NCI-H2081 (cell line): ENCODE results near the gene RAB11FIP3.
A peak's percentile ranks its signal among the peaks of the same experiment; 100 is the strongest.
"Not testable (repeated sequence)": the region's sequence is repeated elsewhere in the genome, so short reads cannot be mapped to it uniquely, and the experiment has no call there.

ENCODE experiments used
- DNase-seq, 2 experiments: peaks; one replicate each; lab custom pipeline; 2025; lab: John Stamatoyannopoulos, UW

Gene RAB11FIP3

DNA sequence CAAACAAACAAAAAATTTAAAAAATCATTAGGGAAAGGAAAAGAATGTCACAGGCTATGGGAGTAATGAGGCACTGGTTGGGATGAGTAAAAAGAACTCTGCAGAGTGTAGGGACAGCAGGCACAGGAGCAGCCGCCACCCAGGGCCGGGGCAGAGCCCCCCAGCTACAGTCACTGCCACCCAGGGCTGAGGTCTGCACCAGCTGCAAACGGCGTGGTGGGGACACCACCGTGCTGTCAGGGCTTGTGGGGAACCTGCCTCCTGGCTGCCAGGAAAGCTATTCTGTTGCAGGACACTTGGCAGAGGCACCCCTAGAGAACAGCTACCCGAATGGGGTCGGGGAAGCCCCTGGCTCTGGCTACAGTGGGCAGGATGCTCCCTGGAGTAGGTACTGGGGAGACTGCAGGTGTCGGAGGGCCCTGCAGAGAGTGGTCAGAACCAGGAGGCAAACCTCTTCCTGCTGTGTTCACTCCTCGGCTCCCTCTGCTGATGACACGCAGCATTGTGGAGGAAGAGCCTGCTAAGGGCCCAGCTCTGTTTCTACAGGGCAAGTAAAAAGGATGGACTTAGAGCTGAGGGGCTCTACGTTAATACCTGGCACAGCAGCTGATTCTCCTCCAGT, 69.8 kb downstream of the RAB11FIP3 start:
- DNase-seq = peak in 1 of 2 experiments; percentile 46

DNA sequence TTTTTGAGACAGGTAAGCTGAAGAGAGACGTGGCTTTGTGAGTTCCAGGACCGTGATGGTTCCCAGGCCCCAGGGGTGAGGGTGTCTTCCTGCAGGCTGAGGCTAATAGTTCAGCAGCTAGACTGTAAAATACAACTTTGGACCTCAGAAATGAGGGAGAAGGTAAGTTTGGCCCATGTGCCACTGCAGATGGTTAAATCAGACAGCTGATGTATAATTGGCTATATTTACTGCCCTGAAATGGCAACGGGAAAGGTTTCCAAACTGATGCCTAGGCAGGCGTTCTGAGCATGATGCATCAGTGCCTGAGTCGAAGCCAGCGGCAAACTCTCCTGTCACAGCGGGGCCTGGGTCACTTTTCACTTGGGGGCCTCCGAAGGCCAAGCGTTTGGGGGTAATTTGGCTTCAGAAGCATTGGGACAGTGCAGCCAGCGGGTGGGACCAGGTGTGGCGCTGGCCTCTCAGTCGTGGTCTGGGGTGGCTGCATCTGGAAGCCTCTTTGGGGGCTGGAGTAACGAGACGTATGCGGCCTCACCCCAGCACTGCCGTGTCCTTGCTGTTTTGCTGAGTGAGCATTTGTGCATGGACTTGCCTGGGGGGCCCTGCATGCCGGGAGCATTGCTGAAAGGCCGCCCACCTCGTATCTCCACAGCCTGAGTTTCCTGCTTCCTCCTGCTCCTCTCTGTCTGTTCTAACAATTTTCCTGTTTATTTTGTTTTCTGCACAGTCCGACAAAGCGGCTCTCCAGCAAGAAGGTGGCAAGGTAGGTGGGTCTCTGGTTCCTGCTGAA, 70.8 kb downstream of the RAB11FIP3 start:
- no peak for DNase-seq

DNA sequence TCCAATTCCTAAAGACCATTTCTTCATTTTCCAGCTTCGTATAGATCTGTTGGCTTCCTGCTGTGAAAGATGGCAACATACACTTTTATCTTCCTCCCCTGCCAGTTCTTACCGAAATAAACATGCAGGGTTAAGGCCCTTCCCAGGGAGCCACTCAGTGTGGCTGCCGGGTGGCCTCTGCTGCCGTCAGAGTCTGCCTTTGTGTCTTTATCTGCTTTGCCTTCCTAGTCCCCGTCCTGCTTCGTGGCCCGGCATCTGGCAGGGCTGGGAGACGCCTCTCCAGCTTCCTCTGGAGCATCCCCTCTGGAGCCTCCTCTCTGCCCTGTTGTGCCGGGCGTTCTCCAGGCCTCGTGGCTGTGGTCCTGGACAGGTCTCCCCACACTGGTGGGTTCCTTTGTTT, 71.8 kb downstream of the RAB11FIP3 start:
- DNase-seq = no peak

DNA sequence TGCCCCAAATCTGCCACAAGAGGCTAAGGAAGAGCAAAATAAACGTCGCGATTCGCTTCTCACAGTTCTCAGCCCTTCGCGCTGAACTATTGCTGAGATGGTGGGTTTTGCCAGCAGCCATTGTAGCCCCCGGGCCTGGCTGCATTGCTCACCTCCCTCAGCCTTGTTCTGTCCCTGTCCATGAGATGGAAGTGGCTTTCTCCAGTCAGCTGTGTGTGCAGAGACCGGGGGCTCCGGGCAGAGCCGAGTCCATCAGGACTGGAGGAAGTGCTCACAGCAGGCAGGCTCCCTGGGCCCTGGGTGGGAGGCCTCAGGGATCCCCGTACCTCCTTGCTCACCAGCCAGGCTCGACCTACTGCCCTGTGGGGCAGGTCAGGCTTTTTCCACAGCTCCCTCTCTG, 74.5 kb downstream of the RAB11FIP3 start:
- DNase-seq = no peak

DNA sequence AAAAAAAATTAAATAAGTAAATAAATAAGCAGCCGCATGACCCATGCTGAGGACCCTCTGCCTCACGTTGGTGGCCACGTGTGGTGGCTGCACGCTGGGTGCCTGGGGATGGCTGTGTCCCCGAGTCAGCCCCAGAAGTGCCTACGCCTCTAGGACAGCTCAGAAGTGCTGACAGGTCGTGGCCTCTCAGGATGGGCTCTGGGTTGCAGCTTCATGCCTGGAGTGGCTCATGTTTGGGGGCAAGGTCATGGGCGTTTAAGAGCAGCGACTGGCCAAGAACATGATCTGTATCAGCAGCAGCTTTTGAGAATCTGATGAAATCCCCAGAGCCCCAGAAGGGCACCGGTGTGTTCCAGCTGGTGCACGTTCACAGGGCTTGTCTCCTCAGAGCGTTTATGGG, 75.3 kb downstream of the RAB11FIP3 start:
- DNase-seq = no peak

DNA sequence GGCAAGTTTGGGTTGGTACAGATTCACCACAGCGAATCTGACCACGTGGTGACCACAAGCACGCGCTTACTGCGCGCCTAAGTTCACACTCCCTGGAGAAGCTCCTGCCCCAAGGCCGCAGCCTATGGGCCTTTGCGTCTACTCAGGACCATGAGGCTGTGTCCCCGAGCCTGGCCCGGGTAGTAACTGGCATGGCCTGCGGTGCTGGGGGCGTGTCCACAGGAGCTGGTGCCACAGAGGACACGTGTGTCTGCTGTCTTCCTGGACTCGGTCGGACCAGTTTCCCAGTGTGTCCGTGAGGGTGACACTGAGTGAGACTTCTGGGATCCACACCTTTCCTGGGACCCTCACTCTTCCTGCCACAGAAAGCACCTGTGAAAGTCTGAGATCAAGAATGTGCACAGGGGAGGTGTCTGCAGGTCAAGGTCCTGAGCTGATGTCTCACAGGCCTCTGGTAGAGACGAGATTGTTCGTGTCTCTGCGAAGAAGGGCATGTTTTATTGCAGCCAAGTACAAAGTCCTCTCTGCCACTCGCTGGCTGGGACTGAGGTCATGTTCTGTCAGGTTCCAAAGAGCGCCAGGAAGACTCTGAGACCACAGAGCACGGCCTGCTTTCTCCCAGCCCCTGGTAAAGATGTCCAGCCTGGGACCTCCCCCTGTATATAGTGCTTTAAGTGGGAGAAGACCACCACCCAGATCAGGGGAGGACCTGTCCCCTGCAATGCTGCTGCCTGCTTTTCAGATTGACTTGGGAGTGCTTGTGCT, 76.9 kb downstream of the RAB11FIP3 start:
- DNase-seq = no peak

DNA sequence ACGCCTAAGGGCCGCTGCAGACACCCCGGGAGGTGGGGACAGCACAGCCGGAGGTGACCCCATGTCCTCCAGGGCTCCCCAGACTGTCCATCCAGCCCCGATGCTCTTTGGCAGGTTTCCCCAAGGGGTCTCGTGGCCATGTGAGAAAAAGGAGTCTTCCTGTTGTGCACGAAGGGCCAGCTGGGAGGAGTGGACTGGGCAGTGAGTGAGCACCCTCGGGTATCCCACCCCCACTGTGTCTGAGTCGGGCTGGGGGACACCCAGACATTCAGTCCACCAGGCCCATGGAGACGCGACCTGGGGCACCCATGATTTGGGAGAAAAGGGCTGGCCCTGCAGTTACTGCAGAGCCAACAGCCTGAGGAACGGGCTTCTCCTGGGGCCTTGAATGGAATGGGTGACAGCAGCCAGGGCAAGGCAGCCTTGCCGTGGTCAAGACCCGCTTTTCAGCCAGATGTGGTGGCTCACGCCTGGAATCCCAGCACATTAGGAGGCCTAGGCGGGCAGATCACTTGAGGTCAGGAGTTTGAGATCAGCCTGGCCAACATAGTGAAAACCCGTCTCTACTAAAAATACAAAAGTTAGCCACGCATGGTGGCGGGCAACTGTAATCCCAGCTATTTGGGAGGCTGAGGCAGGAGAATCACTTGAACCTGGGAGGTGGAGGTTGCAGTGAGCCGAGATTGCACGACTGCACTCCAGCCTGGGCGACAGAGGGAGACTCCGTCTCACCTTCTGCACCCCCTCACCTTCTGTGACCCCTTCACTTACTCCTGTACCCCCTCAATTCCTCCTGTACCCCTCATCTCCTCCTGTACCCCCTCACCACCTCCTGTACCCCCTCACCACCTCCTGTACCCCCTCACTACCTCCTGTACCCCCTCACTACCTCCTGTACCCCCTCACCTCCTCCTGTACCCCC, 78.0 kb downstream of the RAB11FIP3 start:
- no peak for DNase-seq

DNA sequence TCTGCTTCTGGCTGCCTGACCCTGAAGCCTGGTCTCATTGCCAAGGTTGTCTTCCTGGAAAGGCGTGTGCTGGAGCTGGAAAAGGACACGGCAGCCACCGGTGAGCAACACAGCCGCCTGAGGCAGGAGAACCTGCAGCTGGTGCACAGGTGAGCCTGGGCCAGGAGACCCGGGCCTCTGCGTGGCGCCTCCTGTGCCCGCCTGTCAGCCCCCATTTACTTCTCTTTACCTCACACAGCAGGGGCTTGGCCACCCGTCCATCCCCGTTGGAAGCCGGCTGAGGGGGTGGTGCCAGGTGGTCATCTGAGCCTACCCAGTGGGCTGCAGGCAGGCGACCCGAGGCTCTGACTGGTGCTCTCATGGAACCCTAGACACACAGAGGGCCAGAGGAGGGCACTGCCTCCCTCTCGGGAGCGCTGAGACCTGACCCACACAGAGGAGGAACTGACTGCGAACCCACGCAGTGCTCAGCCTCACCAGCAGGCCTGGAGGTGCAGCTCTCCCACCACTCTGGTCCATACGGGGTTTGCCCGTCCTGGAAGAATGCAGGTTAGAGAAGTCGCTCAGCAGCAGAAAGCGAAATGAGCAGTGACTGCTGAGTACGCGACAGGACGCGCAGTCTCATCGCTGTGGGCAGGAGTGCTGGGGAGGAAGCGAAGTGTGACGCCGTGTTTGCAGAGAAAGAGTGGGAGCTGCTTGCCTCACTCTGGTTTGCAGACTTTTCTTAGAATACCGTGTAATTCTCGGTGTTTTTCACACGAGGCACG, 80.2 kb downstream of the RAB11FIP3 start:
- no peak for DNase-seq

DNA sequence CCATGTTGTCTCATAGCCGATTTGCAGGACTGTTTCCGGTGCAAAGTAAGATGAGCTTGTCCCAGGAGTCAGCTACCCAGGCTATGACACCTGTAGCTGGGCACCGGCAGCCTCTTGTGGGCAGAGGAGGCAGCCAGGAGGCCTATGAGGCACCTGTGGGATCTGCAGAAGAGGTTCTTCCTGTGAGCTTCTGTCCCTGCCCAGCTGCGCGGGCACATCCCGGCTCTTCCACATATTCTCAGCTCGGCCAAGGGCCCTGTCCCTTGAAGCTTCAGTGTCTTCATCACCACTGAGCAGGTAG, 80.7 kb downstream of the RAB11FIP3 start:
- no peak for DNase-seq

DNA sequence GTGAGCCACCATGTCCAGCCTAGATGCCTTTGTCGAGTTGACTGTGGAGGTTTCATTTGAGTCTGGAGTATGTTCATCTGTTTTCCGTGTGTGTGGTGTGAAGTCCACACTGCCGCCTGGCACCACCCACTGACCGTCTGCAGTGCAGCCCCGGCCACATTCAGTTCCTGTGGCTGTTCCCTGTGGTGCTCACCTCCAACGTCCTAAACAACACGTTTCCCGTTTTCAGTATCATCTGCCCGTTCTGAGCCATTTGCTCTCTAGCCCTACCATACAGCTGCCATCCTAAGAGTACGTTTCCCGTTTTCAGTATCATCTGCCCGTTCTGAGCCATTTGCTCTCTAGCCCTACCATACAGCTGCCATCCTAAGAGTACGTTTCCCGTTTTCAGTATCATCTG, 82.1 kb downstream of the RAB11FIP3 start:
- DNase-seq = not testable (repeated sequence)

DNA sequence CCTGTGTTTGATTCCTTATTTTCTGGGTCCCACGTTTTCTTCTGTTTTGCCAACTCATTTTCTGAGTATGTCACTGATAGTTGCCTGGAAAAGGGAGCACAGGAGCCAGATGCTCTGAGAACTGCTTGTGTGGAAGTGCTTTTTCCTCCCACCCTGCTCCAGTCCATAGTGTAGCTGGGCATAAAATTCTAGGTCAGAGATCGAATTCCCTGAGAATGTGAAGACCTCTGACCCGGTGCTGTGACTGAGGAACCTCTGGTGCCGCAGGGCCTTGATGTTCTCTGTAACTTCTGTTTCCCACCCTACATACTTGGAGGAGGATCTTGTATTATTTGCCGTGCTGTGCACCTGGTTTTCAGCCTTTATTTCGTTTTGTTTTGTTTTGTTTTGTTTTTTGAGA, 82.5 kb downstream of the RAB11FIP3 start:
- DNase-seq = no peak

DNA sequence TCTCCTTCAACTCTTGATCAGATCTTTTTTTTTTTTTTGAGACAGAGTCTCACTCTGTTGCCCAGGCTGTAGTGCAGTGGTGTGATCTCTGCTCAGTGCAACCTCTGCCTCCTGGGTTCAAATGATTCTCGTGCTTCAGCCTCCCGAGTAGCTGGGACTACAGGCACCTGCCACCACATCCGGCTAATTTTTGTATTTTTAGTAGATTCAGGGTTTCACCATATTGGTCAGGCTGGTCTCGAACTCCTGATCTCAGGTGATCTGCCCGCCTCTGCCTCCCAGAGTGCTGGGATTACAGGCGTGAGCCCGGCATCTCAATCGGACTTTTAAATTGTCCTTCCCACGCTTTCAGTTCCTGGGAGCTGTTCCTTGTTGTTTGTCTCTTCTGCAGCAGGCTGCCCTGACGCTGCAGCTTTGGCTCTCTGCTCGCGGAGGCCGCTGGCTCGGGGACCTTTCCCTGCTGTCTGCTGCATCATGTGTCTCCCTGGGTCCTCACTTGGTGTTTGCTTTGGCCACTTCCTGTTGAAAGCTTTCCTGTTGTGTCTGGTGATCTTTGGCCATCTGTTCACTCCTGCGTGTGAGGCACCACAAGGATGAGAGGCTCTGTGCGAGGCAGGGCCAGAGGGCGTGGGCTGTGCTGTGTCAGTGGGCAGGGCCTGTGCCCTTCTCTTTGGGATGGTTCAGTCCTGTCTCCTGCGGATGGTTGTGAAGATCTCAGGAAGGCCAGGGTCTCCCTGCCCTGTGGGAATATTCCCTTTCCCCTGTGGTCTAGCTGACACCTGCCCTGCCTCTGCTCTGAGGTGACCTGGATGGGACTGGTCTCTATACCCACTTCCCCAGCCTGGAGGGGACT, 83.7 kb downstream of the RAB11FIP3 start:
- no peak for DNase-seq

DNA sequence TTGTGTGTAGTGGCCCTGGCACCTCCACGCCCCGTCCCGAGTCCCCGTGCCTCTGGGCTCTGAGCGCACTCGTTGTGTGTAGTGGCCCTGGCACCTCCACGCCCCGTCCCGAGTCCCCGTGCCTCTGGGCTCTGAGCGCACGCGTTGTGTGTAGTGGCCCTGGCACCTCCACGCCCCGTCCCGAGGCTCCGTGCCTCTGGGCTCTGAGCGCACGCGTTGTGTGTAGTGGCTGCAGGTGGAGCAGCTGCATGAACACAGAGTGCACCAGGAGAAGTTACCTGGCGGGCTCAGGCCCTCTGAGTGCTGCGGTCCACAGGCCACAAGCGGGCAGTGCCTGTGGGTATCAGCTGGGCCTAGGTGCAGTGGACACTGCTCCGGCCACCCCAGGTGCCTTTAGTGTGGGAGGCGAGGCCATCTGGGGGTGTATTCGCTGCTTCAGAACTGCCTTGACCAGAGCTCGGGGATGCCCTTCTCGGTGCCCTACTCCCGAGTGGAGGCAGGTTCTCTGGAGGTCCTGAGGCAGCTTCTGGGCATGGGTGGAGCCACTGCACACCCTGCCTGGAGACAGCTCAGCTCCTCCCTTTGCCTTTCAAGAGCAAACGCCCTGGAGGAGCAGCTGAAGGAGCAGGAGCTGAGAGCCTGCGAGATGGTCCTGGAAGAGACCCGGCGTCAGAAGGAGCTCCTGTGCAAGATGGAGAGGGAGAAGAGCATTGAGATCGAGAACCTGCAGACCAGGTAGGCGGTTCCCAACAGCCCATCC, 84.8 kb downstream of the RAB11FIP3 start:
- DNase-seq = no peak

DNA sequence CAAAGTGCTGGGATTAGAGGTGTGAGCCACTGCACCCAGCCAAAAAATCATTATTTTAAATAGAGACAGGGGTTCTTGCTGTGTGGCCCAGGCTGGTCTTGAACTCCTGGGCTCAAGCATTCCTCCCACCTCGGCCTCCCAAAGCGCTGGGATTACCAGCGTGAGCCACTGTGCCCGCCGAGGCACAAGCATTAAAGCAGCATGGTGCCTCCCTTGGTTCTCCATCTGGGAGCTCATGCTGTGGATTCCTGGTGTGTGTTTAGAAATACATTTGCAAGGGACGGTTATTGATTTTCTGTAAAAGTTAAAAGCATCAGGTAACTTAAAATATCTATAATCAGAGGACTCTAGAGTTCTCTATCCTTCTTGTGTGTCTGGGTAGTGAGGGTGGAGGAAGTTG, 87.4 kb downstream of the RAB11FIP3 start:
- DNase-seq = no peak

DNA sequence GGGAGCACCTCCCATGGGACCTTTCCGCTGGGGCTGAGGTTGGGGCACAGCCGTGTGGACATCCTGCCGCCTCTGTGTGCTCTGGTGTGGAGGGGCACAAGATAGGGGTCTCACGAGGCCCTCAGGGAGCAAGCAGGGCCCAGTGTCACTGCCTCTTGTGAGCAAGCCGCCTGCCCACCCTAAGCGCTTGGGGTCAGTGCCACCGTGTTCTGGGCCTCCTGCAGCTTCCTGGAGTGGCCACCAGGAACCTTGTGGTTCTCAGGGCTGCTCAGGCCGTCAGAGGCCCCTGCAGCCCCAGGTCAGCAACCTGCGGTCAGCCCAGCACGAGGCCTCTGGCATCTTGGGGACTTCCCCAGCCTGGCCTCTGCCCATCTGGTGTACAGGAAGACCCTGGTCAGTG, 88.5 kb downstream of the RAB11FIP3 start:
- DNase-seq = no peak

DNA sequence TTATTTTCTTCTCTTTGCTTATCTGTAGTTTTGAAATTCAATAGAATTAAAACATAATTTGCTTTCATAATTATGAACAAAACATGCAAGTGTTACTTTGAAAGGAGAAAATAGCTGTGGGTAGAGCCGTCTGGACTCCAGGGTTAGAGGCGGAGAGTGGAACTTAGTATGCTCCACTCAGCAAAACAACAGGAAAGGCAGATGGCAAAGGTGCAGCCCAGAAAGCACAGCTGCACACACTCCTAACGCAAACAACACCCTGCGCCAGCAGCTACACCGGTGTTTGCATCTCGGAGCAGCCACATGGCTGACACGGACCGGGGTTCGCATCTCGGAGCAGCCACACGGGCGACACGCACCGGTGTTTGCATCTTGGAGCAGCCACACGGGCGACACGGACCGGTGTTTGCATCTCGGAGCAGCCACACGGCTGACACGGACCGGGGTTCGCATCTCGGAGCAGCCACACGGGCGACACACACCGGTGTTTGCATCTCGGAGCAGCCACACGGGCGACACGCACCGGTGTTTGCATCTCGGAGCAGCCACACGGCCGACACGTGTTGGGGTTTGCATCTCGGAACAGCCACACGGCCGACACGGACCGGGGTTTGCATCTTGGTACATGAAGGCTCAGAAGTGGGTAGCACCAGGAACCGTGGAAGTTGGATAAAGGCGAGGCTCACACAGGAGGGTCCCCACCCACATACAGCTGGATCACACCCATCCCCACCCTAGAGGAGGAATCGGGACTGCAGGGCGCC, 89.9 kb downstream of the RAB11FIP3 start:
- peak; percentile 37 to 56 for DNase-seq

DNA sequence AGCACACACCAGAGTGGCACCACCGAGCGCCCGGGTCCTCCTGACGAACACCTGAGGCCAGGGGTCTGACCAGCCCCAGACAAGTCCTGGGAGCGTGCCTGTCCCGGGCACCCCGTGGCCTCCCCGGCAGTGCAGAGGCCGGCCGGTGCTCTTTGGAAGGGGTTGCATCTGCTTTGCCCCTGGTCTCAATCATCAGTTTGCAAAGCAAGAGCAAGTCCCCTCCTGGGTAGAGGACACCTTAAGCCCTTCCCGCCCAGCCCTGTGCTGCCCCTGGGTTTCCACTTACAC, 90.4 kb downstream of the RAB11FIP3 start:
- DNase-seq = no peak

DNA sequence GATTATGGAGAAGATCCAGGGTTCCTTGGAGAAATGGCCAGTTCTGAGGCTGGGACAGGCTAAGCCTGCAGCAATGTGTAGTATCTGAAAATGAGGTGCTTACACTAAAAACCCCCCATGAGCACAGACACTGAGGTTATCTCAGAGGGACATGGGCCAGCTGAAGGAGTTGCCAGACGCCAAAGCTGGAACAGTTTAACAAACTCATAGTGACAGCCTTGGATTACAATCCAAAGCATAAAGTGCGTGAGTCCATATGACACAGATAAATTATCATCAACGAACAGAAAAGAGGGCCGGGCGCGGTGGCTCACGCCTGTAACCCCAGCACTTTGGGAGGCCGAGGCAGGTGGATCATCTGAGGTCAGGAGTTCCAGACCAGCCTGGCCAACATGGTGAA, 90.9 kb downstream of the RAB11FIP3 start:
- DNase-seq = no peak

DNA sequence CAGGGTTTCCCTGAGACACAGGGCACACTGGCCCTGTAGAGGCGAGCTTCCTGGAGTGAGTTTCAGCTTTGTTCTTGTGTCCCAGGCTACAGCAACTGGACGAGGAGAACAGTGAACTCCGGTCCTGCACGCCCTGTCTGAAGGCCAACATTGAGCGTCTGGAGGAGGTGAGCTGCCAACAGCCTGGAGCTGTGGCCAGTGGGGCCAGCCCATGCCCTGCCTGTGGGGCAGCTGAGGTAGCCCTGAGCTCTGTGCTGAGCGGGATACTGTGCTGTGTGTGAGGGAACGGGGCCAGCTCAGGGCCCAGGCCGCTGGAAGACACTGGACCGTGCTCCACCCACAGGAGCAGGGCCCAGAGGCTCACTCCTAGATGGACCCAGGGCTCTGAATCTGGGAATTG, 93.4 kb downstream of the RAB11FIP3 start:
- no peak for DNase-seq
